Upper lobe of left lung (tissue), 4 donors: ENCODE data around the gene CDC40.

ENCODE experiments used
- CTCF ChIP-seq, 6 experiments: fragments of 450-650 bp in 4 of 6; fragments of 200-600 bp in 2 of 6; sonication (generic) in 2 of 6; IDR thresholded peaks; one replicate each; pipeline ENCODE4 v1.5.1; 2016 to 2019; ENCODE audit warnings: antibody characterized with exemption in 6 of 6
- EP300 ChIP-seq, 4 donors: sonication (generic); formaldehyde crosslinking; IDR thresholded peaks; one replicate each; pipeline ENCODE4 v1.5.1; 2017; ENCODE audit warnings: antibody characterized with exemption in 4 of 4, control low read depth in 2 of 4
- POLR2A ChIP-seq, 4 donors: fragments of 450-650 bp; IDR thresholded peaks; one replicate each; pipeline ENCODE4 v1.5.1; 2016 to 2017; ENCODE audit warnings: antibody characterized with exemption in 4 of 4, mild to moderate bottlenecking in 2 of 4
- POLR2AphosphoS5 ChIP-seq, 2 donors: sonication (generic); formaldehyde crosslinking; IDR thresholded peaks; one replicate each; pipeline ENCODE4 v1.5.1; 2017; ENCODE audit warnings: antibody characterized with exemption in 2 of 2

- TF ChIP-seq EP300 (IDR thresholded peaks at IDR 0.05) (no peak), POLR2A (IDR thresholded peaks at IDR 0.05) (peak in 3 of 4 donors; percentile 44 to 70 (median 46)), CTCF (IDR thresholded peaks at IDR 0.05) (no peak), POLR2AphosphoS5 (IDR thresholded peaks at IDR 0.05) (peak in 1 of 2 donors; percentile 20)
Observed at GRCh38 chr6:110180228-110181008, at the start of gene CDC40.
